Endothelial cell of umbilical vein (primary cell): ENCODE data around the gene COL4A1. TPM values are rescaled to one million over a fixed set of nuclear protein-coding genes. Genes with fewer than 3 reads are reported as not detected.

Experiments
- BruUV-seq: library from RNA; stranded (reverse); fragments of 400-500 nt; replicated peaks from 2 replicates; lab custom pipeline; 2021; lab: Mats Ljungman, UMichigan
- CTCF ChIA-PET: fragments of 300-600, 350-600 bp; sonication (Branson Sonifier 250); formaldehyde crosslinking; loops from one replicate; lab custom pipeline; 2021; ENCODE audit warnings: antibody characterized with exemption, inconsistent platforms; lab: Charles Lee
- POLR2A ChIA-PET: fragments of 300-600, 350-600 bp; sonication (Branson Sonifier 250); formaldehyde crosslinking; loops from one replicate; lab custom pipeline; 2021; ENCODE audit warnings: antibody characterized with exemption, inconsistent platforms; lab: Charles Lee
- DNase-seq: peaks from one replicate; pipeline ENCODE4 v3.0.0-alpha.2; 2011; ENCODE audit warnings: low read depth, low spot score
- FAIRE-seq: peaks from 2 replicates; lab custom pipeline; 2011; peaks lifted over from hg19 to GRCh38; lab: Jason Lieb, UNC
- H2AFZ ChIP-seq: 2 replicates; pipeline ENCODE4 v1.6.0; 2012; ENCODE audit warnings: low read depth, low read length, control low read depth, inconsistent platforms
- H3K27ac ChIP-seq: 2 replicates; pipeline ENCODE4 v1.5.1; 2011; ENCODE audit warnings: low read depth, mild to moderate bottlenecking, control low read depth, low read length, moderate library complexity; ENCODE audit not compliant: insufficient read depth
- H3K27me3 ChIP-seq, 2 experiments: 2 replicates each; pipeline versions ENCODE4 v1.6.0 to v1.6.1; 2011; ENCODE audit warnings: low read length in 2 of 2, mixed read lengths in 1 of 2; ENCODE audit not compliant: control insufficient read depth in 2 of 2, insufficient read depth in 2 of 2
- H3K36me3 ChIP-seq, 2 experiments: 2 replicates in 1 of 2; 3 replicates in 1 of 2; pipeline ENCODE4 v1.5.1; 2011; ENCODE audit warnings: low read length in 2 of 2, mild to moderate bottlenecking in 1 of 2, moderate library complexity in 1 of 2; ENCODE audit not compliant: control insufficient read depth in 2 of 2, insufficient read depth in 2 of 2; ENCODE audit errors: extremely low read depth in 1 of 2
- H3K4me1 ChIP-seq: 3 replicates; pipeline ENCODE4 v1.5.1; 2011; ENCODE audit warnings: mild to moderate bottlenecking, low read length; ENCODE audit not compliant: control insufficient read depth, insufficient read depth; ENCODE audit errors: extremely low read depth
- H3K4me2 ChIP-seq: 2 replicates; pipeline ENCODE4 v1.6.1; 2011; ENCODE audit warnings: low read length, control low read depth, mixed read lengths; ENCODE audit not compliant: insufficient read depth
- H3K4me3 ChIP-seq, 3 experiments: fragments of 200-600 bp in 1 of 3; sonication (generic), shearing (Covaris generic) in 1 of 3; replicated peaks in 1 of 3; 2 replicates each; pipeline ENCODE4 v1.5.1; 2011 to 2016; ENCODE audit warnings: control low read depth in 3 of 3, low read length in 3 of 3, mild to moderate bottlenecking in 2 of 3, inconsistent platforms in 1 of 3, low read depth in 1 of 3, moderate library complexity in 1 of 3; ENCODE audit not compliant: insufficient read depth in 1 of 3
- H3K79me2 ChIP-seq: 2 replicates; pipeline ENCODE4 v1.6.0; 2012; ENCODE audit warnings: low read length, inconsistent platforms; ENCODE audit not compliant: control insufficient read depth, insufficient read depth
- H3K9ac ChIP-seq: replicated peaks from 2 replicates; pipeline ENCODE3; 2011; ENCODE audit warnings: low read length, control low read depth; ENCODE audit not compliant: insufficient read depth; ENCODE audit errors: extremely low read depth
- H3K9me1 ChIP-seq: replicated peaks from 3 replicates; pipeline ENCODE4 v1.6.0; 2011; ENCODE audit warnings: mild to moderate bottlenecking, low read length; ENCODE audit not compliant: control insufficient read depth, insufficient read depth; ENCODE audit errors: extremely low read depth
- H3K9me3 ChIP-seq: replicated peaks from 2 replicates; pipeline ENCODE4 v1.5.1; 2012; ENCODE audit warnings: low read length, inconsistent platforms; ENCODE audit not compliant: control insufficient read depth, insufficient read depth
- H4K20me1 ChIP-seq: replicated peaks from 2 replicates; pipeline ENCODE3; 2011; ENCODE audit warnings: mild to moderate bottlenecking, low read length; ENCODE audit not compliant: control insufficient read depth, insufficient read depth; ENCODE audit errors: extremely low read depth
- EZH2 ChIP-seq: IDR thresholded peaks from 2 replicates; pipeline ENCODE4 v1.6.1; 2012; ENCODE audit warnings: borderline replicate concordance, low read depth, mild to moderate bottlenecking, moderate library complexity, low read length, inconsistent platforms; ENCODE audit not compliant: severe bottlenecking
- FOS ChIP-seq: IDR thresholded peaks from 2 replicates; pipeline ENCODE4 v1.6.1; 2011; ENCODE audit warnings: mild to moderate bottlenecking, low read length, moderate library complexity, borderline replicate concordance; ENCODE audit not compliant: insufficient read depth
- GATA2 ChIP-seq: IDR thresholded peaks from 2 replicates; pipeline ENCODE4 v1.7.0; 2011; ENCODE audit warnings: low read depth, mild to moderate bottlenecking, moderate library complexity, mixed read lengths, low read length; ENCODE audit not compliant: insufficient read length, insufficient read depth
- JUN ChIP-seq: IDR thresholded peaks from 2 replicates; pipeline ENCODE4 v1.6.1; 2011; ENCODE audit warnings: borderline replicate concordance, low read depth; ENCODE audit not compliant: insufficient read length, insufficient read depth
- MYC ChIP-seq: IDR thresholded peaks from one replicate; pipeline ENCODE4 v1.6.1; 2011; ENCODE audit warnings: mild to moderate bottlenecking, low read depth, low read length
- POLR2A ChIP-seq: IDR thresholded peaks from 2 replicates; pipeline ENCODE4 v1.6.1; 2012; ENCODE audit warnings: low read depth, mild to moderate bottlenecking, control low read depth, low read length
- dilution Hi-C: fragments of 300-500 bp; cut with MboI; formaldehyde crosslinking; loops from one replicate; pipeline ENCODE4 v1.15.0; 2019; ENCODE audit warnings: low sequenced_read_pairs; ENCODE audit not compliant: extremely low pct_ligation_motif_present
- intact Hi-C: fragments of 100-400 bp; cut with micrococcal nuclease; formaldehyde crosslinking; loops from one replicate; pipeline ENCODE4 v1.10.0; 2022
- polyA plus RNA-seq, 4 experiments: library from polyadenylated mRNA; depleted of rRNA in 3 of 4; stranded (reverse) in 3 of 4; unstranded in 1 of 4; fragments of >200 nt; gene quantifications; 2 replicates each; pipeline versions ENCODE4 v1.2.1 to v1.2.3, GENCODE V29; 2011 to 2012; ENCODE audit warnings: missing spikeins in 1 of 4
- total RNA-seq: library from RNA; stranded (reverse); gene quantifications from 2 replicates; pipeline ENCODE4 v1.2.3, GENCODE V29; 2021
- TF ChIP-seq, protein P1 (sequence below), 2 donors: IDR thresholded peaks; 1 replicate in 1 of 2; 2 replicates in 1 of 2; pipeline ENCODE4 v1.5.1; 2011; ENCODE audit warnings: low read length in 2 of 2, mild to moderate bottlenecking in 2 of 2, moderate library complexity in 2 of 2, control low read depth in 1 of 2, inconsistent platforms in 1 of 2, low read depth in 1 of 2; ENCODE audit not compliant: insufficient read depth in 1 of 2; ENCODE audit errors: extremely low read depth in 1 of 2

Gene COL4A1
- total and polyA plus RNA-seq, 2 donors (not counting 3 experiments of a cell fraction or from before 2014, with no cell fraction given), result 384 to 1,119 TPM

DNA sequence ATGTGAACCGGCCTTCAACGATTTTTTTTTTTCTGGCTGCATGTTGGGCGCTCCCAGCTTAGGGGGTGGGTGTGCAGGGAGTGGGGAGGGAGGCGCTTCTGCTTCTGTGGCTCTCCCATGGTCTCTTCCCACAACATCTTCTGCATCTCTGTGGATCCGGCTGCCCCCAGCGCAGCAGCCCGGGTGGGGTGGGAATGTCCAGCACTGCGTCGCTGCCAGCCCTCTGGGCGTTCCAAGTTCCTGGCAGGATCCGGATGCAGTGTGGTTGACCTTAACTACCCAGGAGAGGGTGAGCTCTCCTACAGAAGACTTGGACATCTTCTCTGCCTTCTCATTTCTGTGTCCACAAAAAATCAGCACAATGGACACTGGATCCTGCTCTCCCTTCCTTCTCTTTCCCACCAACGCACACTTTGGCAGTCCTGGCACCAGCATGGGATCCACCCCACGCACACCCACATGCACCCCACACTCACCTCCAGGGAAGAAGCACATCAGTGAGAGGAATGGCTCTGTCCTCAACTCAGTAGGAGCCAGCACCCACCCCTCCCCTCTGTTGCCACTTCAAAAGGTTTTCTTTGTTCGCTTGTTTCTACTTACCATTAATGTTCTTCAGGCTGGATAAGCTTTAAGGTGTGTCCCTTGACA, 177.3 kb downstream of the COL4A1 start:
- Histone ChIP-seq H3K36me3 (no peaks in the 10 kb centered on the region), H3K9me3 (no peaks in the 10 kb centered on the region), H3K9me1 (no peaks in the 10 kb centered on the region), H3K79me2 (no peaks in the 10 kb centered on the region), H4K20me1 (no peaks in the 10 kb centered on the region), H3K4me2 (no peak overlapping the region), H3K4me1 (peaks cover 39% of the 10 kb centered on the region), H3K9ac (no peak overlapping the region), H3K4me3 (no peak overlapping the region), H2AFZ (no peak overlapping the region), H3K27ac (no peak overlapping the region), H3K27me3 (no peaks in the 10 kb centered on the region)
- ChIA-PET POLR2A (no interaction called here), CTCF (no interaction called here)
- no peak for DNase-seq
- dilution Hi-C loops (no loop called here), intact Hi-C loops (loop anchor here (5.0 kb wide), 2 partner anchors 782 to 1212 kb away; no protein-coding TSS in a partner anchor)
- FAIRE-seq, result no peak
- no TSS peak for BruUV-seq
- TF ChIP-seq MYC (no peak), POLR2A (no peak), FOS (no peak), JUN (no peak), EZH2 (no peak), GATA2 (no peak)
- TF ChIP-seq, protein P1, sequence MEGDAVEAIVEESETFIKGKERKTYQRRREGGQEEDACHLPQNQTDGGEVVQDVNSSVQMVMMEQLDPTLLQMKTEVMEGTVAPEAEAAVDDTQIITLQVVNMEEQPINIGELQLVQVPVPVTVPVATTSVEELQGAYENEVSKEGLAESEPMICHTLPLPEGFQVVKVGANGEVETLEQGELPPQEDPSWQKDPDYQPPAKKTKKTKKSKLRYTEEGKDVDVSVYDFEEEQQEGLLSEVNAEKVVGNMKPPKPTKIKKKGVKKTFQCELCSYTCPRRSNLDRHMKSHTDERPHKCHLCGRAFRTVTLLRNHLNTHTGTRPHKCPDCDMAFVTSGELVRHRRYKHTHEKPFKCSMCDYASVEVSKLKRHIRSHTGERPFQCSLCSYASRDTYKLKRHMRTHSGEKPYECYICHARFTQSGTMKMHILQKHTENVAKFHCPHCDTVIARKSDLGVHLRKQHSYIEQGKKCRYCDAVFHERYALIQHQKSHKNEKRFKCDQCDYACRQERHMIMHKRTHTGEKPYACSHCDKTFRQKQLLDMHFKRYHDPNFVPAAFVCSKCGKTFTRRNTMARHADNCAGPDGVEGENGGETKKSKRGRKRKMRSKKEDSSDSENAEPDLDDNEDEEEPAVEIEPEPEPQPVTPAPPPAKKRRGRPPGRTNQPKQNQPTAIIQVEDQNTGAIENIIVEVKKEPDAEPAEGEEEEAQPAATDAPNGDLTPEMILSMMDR (IDR thresholded peaks at IDR 0.05; ENCODE audit: extremely low read depth in 1 of 2, insufficient read depth in 1 of 2, low read depth in 1 of 2, low read length in 2 of 2), result no peak
